Activated CD4-positive, alpha-beta T cell treated with anti-CD3 and anti-CD28 coated beads, Interleukin-2, amount 50 U/mL, for 24 hours (primary cell): ENCODE results near the gene ADCY7.

Experiments
- DNase-seq, 2 donors: peaks; one replicate each; pipeline ENCODE4 v3.0.0-alpha.2; 2020; ENCODE audit warnings: low read depth in 1 of 2, low spot score in 1 of 2

Gene ADCY7

GRCh38 chr16:50247906-50248608, 18.3 kb upstream of the ADCY7 start:
- no peak for DNase-seq

- DNase-seq, result no peak
Measured at GRCh38 chr16:50248845-50249244, 17.5 kb upstream of the ADCY7 start.

DNA sequence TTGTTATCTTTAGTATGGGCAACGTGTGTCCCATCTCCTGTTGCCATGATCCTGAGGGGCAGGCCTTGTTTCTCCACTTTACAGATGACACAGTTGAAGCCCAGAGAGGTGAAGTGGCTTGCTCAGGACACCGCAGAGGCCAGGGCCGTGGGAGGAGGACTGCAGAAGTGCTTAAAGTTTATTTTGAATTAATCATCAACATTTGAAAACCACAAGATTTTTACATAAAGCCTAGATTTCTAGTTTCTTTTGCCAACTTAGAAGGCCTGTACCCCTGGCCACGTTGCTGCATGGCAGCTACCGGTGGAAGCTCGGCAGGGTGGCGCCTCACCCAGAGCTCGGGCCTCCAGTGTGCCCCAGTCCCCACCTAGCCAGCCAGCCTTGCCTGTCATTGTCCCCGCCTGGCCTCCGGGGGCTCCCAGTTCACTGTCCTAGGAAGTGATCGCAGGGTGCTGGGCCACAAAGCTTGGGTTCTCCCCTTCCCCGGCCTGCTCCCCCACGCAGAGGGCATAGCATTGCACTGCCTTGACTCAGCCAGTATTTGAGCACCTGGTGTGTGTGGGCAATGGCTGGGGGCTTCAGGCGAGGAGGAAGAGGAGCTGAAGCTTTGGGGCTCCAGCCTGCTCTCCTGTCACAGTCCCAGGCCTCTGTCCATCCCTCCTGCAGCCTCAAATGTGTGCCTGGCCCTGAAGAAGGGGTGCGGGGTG, 14.8 kb upstream of the ADCY7 start:
- no peak for DNase-seq

DNA sequence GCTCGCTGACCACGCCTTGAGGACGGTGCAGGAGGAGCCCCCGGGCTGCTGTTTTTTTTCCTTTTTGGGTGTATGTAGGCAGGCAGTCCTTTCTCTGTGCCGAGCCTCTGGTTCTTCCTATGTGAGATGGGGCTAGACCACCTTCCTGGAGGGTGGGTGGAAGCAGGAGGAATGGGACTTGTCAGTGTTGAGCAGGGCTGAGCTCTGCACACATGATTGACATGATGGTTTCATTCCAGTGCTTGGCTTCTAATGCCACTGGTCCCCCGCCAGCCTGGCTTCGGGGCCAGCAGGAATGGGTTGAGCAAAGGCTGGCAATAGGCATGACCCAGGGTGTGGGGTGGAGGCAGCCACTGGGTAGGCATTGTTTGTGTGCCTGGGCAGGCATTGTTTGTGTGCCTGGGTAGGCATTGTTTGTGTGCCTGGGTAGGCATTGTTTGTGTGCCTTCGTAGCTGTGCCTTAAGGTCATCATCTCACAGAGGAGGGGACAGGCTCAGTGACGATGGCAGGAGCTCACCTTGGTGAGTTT, 14.2 kb upstream of the ADCY7 start:
- DNase-seq, result no peak

DNA sequence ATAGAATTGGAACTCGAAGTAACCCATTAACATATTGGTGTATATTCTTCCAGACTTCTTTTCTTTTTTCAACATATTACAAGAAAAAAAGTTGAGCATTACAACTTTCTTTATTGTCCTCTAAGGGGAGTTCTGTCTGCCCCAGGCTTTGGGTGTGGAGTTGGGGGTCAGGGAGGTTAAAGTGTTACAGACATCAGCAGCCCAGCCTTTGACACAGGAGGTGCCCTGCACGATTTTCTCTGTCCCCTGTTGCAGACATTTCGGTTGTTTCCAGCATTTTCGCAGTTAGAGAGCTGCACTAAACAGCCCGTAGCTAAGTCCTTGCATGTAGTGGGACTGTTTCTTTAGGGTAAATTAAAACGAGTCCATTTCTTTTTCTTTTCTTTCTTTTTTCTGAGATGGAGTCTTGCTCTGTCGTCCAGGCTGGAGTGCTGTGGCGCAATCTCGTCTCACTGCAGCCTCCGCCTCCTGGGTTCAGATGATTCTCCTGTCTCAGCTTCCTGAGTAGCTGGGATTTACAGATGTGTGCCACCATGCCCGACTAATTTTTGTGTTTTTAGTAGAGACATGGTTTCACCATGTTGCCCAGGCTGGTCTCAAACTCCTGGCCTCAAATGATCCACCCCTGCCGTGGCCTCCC, 13.4 kb upstream of the ADCY7 start:
- DNase-seq, result no peak

- no peak for DNase-seq
Measured at GRCh38 chr16:50253514-50253910, 12.8 kb upstream of the ADCY7 start.

GRCh38 chr16:50254072-50254471, 12.3 kb upstream of the ADCY7 start:
- no peak for DNase-seq

- no peak for DNase-seq
Measured at GRCh38 chr16:50255538-50255937, 10.8 kb upstream of the ADCY7 start.

GRCh38 chr16:50256604-50257003, 9.7 kb upstream of the ADCY7 start:
- no peak for DNase-seq

DNA sequence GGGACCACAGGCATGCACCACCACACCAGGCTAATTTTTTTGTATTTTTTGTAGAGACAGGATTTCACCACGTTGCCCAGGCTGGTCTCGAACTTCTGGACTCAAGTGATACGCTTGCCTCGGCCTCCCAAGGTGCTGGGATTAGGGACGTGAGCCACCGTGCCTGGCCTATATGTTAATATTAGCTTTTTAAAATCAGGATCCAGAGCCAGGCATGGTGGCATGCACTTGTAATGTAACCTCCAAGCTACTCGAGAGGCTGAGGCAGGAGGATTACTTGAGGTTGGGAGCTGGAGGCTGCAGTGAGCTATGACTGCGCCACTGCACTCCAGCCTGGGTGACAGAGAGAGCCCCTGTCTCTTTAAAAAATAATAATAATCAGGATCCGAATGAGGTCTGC, 8.5 kb upstream of the ADCY7 start:
- DNase-seq, result no peak

- DNase-seq, result no peak
Measured at GRCh38 chr16:50259334-50260205, 6.8 kb upstream of the ADCY7 start.

DNA sequence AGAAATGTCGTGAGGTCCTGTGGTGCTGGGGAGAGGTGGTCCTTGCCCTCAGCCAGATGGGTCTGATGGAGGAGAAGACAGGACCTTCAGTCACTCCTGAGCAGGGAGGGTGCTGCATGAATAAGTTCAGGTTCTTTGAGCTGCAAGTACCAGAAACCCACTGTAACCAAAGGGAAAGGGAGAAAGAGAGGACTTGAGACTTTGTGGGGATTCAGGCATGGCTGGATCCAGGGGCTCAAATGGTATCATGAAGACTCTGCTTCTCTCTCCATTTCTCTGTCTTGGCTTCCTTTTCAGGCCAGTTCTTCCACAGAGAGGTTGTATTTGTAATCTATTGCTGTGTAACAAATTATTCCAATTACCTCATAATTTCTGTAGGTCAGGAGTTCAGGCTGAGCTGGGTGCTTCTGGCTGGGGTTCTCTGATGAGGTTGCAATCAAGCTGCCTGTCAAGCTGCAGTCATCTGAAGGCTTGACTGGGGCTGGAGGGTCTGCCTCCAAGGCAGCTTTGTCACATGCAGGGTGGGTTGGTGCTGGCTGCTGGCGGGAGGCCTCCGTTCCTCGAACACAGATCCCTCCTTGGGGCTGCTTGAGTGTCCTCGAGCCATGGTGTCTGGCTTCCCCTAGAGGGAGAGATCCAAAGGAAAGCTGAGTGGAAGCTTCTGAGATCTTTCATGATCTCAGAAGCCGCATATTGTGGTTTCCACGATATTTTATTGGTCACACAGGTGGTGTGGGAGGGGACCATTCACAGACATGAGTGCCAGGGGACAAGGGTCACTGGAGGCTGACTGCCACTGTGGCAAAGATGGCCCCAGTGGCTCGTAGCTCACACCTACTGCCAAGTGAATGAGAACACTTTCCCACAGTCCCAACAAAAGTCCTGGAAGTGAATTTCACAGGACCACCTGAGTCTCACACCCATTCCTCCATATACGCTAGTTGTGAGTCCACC, 5.9 kb upstream of the ADCY7 start:
- DNase-seq, result no peak

DNA sequence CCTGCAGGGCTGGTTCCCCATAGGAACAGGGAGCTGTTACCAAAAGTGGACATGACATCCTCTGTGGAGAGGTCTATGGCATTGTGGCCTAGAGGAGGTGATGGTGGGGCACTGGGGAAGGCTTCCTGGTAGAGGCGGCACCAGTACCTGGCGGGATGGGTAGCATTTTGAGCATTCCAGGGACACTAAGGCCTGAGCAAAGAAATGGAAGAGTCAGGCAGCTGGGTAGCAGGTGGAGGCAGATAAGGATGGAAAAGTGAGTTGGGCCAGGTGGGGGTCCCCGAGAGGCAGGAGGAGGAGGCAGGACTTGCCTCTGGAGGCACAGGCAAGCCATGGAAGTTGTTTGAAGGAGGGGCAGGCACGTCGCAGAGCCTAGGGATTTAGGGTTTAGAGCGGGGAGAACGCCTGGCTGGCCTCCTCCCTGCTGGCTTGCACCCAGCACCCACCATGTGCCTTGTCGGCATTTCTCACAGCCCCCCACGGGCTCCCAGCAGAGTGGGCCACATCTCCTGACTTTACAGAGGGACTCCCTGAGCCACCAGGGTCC, 5.1 kb upstream of the ADCY7 start:
- no peak for DNase-seq

DNA sequence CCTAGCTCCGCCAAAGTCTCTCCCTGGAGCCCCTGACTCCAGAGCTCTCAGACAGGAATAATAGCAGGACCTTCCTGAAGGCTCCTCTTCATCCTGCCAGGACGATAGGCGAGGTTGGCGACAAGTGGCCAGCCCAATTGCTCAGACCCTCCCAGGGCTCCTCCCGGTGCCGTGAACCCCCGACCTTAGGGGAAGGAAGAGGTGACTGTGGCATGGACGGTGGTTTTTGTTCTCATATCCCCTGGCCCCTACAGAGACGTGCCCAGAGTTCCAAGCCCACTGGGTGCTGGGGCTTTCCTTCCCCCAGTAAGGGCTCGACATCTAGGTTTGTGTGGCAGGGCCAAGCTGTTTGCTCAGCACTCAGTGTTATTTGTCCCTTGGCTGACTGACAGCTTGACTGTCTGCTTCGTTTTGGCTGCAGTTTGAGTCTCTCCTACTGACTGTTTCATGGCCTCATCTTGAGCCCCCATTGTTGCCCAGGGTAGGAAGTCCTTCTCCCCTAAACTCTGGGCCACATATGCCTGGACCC, 4.6 kb upstream of the ADCY7 start:
- DNase-seq, result no peak

- DNase-seq, result no peak
Measured at GRCh38 chr16:50263060-50263909, 3.1 kb upstream of the ADCY7 start.

- no peak for DNase-seq
Measured at GRCh38 chr16:50263940-50264929, 2.1 kb upstream of the ADCY7 start.

DNA sequence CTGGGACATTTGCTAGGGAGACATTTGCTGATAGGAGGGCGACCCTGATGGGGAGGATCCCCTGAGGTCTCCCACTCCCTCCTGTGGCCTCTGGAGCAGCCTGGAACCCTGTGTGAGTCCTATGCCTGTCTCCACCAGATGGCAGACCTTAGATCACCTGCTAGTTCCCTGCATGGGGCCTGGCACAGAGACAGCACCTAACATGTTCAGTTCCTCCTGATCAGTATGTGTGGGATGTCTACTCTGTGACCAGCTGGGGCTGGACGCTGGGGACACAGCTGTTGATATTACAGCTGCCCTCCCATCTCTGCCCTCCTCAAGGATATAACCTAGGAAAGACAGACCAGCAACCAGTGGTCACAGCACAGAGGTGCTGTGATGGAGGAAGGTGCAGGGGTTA, 1.1 kb upstream of the ADCY7 start:
- no peak for DNase-seq
